Transverse colon (tissue), 4 donors: ENCODE data around the gene SLC51B.

ENCODE experiments used
- CTCF ChIP-seq, 5 experiments: fragments of 200-600 bp in 3 of 5; fragments of 450-650 bp in 2 of 5; sonication (generic) in 3 of 5; IDR thresholded peaks; 1 replicate in 2 of 5; 2 replicates in 3 of 5; pipeline ENCODE4 v1.5.1; 2016 to 2017; ENCODE audit warnings: antibody characterized with exemption in 5 of 5, inconsistent platforms in 3 of 5, mild to moderate bottlenecking in 2 of 5, moderate library complexity in 1 of 5
- POLR2AphosphoS5 ChIP-seq, 3 donors: sonication (generic); formaldehyde crosslinking; IDR thresholded peaks; one replicate each; pipeline ENCODE4 v1.6.1; 2016; ENCODE audit warnings: antibody characterized with exemption in 3 of 3

GRCh38 chr15:65059931-65060596 lies 14.9 kb downstream of the SLC51B start:
- TF ChIP-seq CTCF (IDR thresholded peaks at IDR 0.05) (no peak), POLR2AphosphoS5 (IDR thresholded peaks at IDR 0.05) (no peak)
